Measurements from ENCODE around the gene C17orf50.

DNA sequence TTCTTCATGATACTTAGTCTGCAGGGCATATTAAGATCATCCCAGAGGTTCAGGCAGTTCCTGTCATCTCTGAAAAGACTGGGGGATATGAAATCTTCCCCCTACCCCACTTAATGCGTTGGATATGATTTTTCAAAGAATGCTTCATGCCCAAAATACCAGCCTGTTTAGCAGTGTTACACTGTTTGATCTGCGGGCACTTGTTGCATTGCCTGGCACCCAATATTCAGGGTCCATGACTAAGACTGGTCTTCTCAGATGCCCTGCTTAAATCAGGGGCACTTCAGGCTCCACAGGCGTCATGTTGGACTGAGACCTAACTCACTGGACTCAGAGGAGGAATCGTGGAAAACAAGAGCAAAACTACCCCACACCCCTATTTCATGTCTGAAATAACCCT lies 35.6 kb upstream of the C17orf50 start:
- TF ChIP-seq CTCF (conservative IDR thresholded peaks at IDR 0.05) = no peak
- no peak for TF ChIP-seq EZH2 (IDR thresholded peaks at IDR 0.05; ENCODE audit: low read depth)
